ENCODE results near the gene UBE4A. TPM values are rescaled to one million over a fixed set of nuclear protein-coding genes. Genes with fewer than 3 reads are reported as not detected.

UBE4A gene
- total RNA-seq (2022) (103 and 106 TPM in 2 replicates), Bru-seq, nascent RNA (percentile 94 among the genes with signal in this experiment), BruChase-seq, experiment 1, labeled RNA remaining after a 2-hour chase (percentile 98 among the genes with signal in this experiment), BruChase-seq, experiment 2, labeled RNA remaining after a 6-hour chase (percentile 98 among the genes with signal in this experiment)
- long read RNA-seq, full-length matches to known transcripts: 46 of 105 reads
- long read RNA-seq, partial matches to known transcripts: 21 of 105 reads
- long read RNA-seq, other reads (novel, unspliced or antisense): 38 of 105 reads

GRCh38 chr11:118359295-118359958, at the start of gene UBE4A:
Gene UBE4A (plus strand): TSS chr11:118359600. CDS start chr11:118365081, 5,481 bp downstream.
- no TSS peak for BruUV-seq (replicated peaks)
- peak within 1 kb of the TSS; percentile 55 for H3K4me3 ChIP-seq (ENCODE audit: low read depth, low read length)
- H3K36me3 Mint-ChIP-seq (ENCODE audit: insufficient read depth, unreplicated experiment): peaks cover 27% of the 10 kb centered on the region
- no peaks in the 10 kb centered on the region for H3K4me1 Mint-ChIP-seq (ENCODE audit: low read depth, unreplicated experiment)
- peak within 1 kb of the TSS; percentile 89 for H3K4me3 Mint-ChIP-seq (ENCODE audit: unreplicated experiment)
- CTCF ChIA-PET: interaction anchor here (0.6 to 1.0 kb wide), 4 partner anchors 9 to 161 kb away, joined by 3 to 5 read pairs (median 4); partner anchors contain the start of gene MPZL2
- H3K9me3 ChIP-seq: no peaks in the 10 kb centered on the region
- no peaks in the 10 kb centered on the region for H3K27me3 ChIP-seq (replicated peaks; ENCODE audit: control insufficient read depth, insufficient read depth, low read length)
- H3K36me3 ChIP-seq (ENCODE audit: control insufficient read depth, insufficient read depth, low read length): no peaks in the 10 kb centered on the region; the same call in 1 of the 2 replicates
- H3K9me3 Mint-ChIP-seq (ENCODE audit: unreplicated experiment): no peaks in the 10 kb centered on the region
- peak within 1 kb of the TSS; percentile 90 for H3K27ac Mint-ChIP-seq (ENCODE audit: unreplicated experiment)
- DNase-seq: peak; percentile 98 to 99
- H3K4me1 ChIP-seq: peaks cover 10% of the 10 kb centered on the region
- no peaks in the 10 kb centered on the region for H3K27me3 Mint-ChIP-seq (ENCODE audit: insufficient read depth, unreplicated experiment)
- intact Hi-C loops (cut with micrococcal nuclease; ENCODE audit: unreplicated experiment): no loop called here
- no peak for TF ChIP-seq CTCF (IDR thresholded peaks at IDR 0.05; ENCODE audit: insufficient read depth in 1 of 2, low read depth in 1 of 2, low read length in 1 of 2, severe bottlenecking in 1 of 2, unreplicated experiment in 1 of 2)
- POLR2A ChIA-PET: interaction anchor here (0.5 to 0.9 kb wide), 7 partner anchors 9 to 190 kb away, joined by 3 to 6 read pairs (median 3); partner anchors contain the start of gene MPZL2

GRCh38 chr11:118310271-118310670, 49.1 kb upstream of the UBE4A start:
- no peak for TF ChIP-seq CTCF (IDR thresholded peaks at IDR 0.05; ENCODE audit: insufficient read depth in 1 of 2, low read depth in 1 of 2, low read length in 1 of 2, severe bottlenecking in 1 of 2, unreplicated experiment in 1 of 2)
- Mint-ChIP-seq H3K4me1 (ENCODE audit: low read depth, unreplicated experiment) (peaks cover 31% of the 10 kb centered on the region), H3K36me3 (ENCODE audit: insufficient read depth, unreplicated experiment) (peaks cover 8% of the 10 kb centered on the region), H3K9me3 (ENCODE audit: unreplicated experiment) (no peaks in the 10 kb centered on the region), H3K27me3 (ENCODE audit: insufficient read depth, unreplicated experiment) (no peaks in the 10 kb centered on the region), H3K27ac (ENCODE audit: unreplicated experiment) (no peak overlapping the region), H3K4me3 (ENCODE audit: unreplicated experiment) (no peak overlapping the region)
- Histone ChIP-seq H3K9me3 (no peaks in the 10 kb centered on the region), H3K4me1 (peaks cover 42% of the 10 kb centered on the region), H3K4me3 (ENCODE audit: low read depth, low read length) (no peak overlapping the region), H3K36me3 (ENCODE audit: control insufficient read depth, insufficient read depth, low read length) (no peaks in the 10 kb centered on the region), H3K27me3 (replicated peaks; ENCODE audit: control insufficient read depth, insufficient read depth, low read length) (no peaks in the 10 kb centered on the region)
- DNase-seq: no peak
- ChIA-PET POLR2A (no interaction called here), CTCF (no interaction called here)
- intact Hi-C loops (cut with micrococcal nuclease; ENCODE audit: unreplicated experiment): no loop called here
- no TSS peak for BruUV-seq (replicated peaks)

GRCh38 chr11:118310781-118311485, 48.5 kb upstream of the UBE4A start:
- peaks cover 12% of the 10 kb centered on the region for H3K36me3 Mint-ChIP-seq (ENCODE audit: insufficient read depth, unreplicated experiment)
- CTCF ChIA-PET: interaction anchor here (1.0 to 1.5 kb wide), 5 partner anchors 10 to 112 kb away, joined by 3 to 8 read pairs (median 4); no protein-coding TSS in a partner anchor
- BruUV-seq (replicated peaks): no TSS peak
- no peak for TF ChIP-seq CTCF (IDR thresholded peaks at IDR 0.05; ENCODE audit: insufficient read depth in 1 of 2, low read depth in 1 of 2, low read length in 1 of 2, severe bottlenecking in 1 of 2, unreplicated experiment in 1 of 2)
- no peaks in the 10 kb centered on the region for H3K27me3 ChIP-seq (replicated peaks; ENCODE audit: control insufficient read depth, insufficient read depth, low read length)
- H3K4me3 Mint-ChIP-seq (ENCODE audit: unreplicated experiment): no peak overlapping the region
- no peak overlapping the region for H3K4me3 ChIP-seq (ENCODE audit: low read depth, low read length)
- no peaks in the 10 kb centered on the region for H3K27me3 Mint-ChIP-seq (ENCODE audit: insufficient read depth, unreplicated experiment)
- no peak for DNase-seq
- no peaks in the 10 kb centered on the region for H3K9me3 Mint-ChIP-seq (ENCODE audit: unreplicated experiment)
- no peak overlapping the region for H3K27ac Mint-ChIP-seq (ENCODE audit: unreplicated experiment)
- POLR2A ChIA-PET: no interaction called here
- no peaks in the 10 kb centered on the region for H3K36me3 ChIP-seq (ENCODE audit: control insufficient read depth, insufficient read depth, low read length)
- H3K9me3 ChIP-seq: no peaks in the 10 kb centered on the region
- intact Hi-C loops (cut with micrococcal nuclease; ENCODE audit: unreplicated experiment): no loop called here
- H3K4me1 Mint-ChIP-seq (ENCODE audit: low read depth, unreplicated experiment): peaks cover 38% of the 10 kb centered on the region
- H3K4me1 ChIP-seq: peaks cover 46% of the 10 kb centered on the region

Data from Caco-2 (cell line).